ENCODE results near the gene FBXO48.
A peak's percentile ranks its signal among the peaks of the same experiment; 100 is the strongest.

Gene FBXO48

GRCh38 chr2:68432696-68433658 lies 34.1 kb downstream of the FBXO48 start:
- no peak for DNase-seq

GRCh38 chr2:68431316-68431972 lies 35.6 kb downstream of the FBXO48 start:
- DNase-seq = no peak

DNA sequence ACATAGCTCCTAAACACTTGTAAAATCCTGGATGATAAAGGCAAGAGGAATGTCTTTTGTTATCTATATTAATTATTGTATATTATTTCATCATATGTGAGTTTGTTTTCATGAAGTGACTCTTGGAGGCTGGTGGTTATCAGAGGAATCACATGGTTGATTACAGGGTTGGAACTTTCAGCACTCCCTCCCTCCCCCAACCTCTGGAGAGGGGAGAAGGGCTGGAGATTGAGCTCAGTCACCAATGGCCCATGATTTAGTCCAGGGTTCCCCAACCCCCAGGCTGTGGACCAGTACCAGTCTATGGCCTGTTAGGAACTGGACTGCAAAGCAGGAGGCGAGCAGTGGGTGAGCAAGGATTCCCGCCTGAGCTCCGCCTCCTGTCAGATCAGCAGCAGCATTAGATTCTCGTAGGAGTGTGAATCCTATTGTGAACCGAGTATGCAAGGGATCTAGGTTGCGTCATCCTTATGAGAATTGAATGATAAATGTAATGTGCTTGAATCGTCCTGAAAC lies 37.7 kb downstream of the FBXO48 start:
- DNase-seq = no peak

DNA sequence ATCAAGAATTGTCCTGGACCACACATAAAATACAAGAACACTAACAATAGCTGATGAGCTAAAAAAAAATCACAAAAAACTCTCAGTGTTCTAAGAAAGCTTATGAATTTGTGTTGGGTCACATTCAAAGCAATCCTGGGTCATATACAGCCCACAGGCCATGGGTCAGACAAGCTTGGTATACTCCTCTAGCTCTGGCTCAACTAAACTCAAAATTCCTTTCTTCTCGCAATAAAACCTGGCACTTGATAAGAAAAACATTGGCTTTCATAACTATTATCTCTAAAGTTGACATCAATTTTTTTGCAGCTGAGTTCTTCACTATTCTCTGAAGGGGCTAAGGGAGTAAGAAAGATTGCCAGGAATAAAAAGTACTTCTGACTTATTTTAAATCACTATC lies 38.3 kb downstream of the FBXO48 start:
- no peak for DNase-seq

GRCh38 chr2:68428126-68428525 lies 39.0 kb downstream of the FBXO48 start:
- no peak for DNase-seq

GRCh38 chr2:68426848-68427579 lies 40.1 kb downstream of the FBXO48 start:
- no peak for DNase-seq

- DNase-seq = no peak
Measured at GRCh38 chr2:68426446-68426845, 40.6 kb downstream of the FBXO48 start.

- no peak for DNase-seq
Measured at GRCh38 chr2:68425503-68425902, 41.6 kb downstream of the FBXO48 start.

- peak; percentile 47 for DNase-seq
Measured at GRCh38 chr2:68423966-68424650, 43.0 kb downstream of the FBXO48 start.

DNA sequence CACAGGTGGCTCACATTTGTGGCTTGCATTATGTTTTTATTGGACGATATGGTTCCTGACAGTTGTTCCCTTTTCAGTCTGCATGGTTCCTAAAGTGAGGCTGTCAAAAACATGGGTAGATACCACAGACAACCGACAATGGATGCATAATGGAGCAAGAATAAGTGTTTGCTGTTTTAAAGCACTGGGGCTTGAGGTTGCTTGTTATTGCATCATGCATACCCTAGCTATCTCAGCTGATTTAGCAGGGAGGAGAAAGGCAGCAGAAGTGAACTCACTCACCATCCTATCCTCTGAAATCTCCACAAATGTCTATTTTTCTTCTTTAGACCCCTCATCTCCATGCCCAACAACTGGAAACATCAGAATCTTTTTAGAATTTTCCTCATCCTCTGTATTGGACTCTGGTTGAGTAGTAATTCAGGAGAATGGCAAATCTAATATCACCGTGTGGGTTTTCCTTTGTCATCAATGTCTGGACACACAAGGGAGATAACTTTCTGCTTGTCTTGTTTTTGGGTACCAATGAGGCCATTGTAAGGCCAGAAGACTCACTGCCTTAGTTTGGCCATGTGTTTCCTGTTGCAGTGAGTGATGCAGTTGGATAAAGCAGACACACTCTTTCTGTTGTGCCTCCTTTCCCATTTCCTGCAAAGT lies 46.7 kb downstream of the FBXO48 start:
- DNase-seq = no peak

GRCh38 chr2:68418855-68419254 lies 48.2 kb downstream of the FBXO48 start:
- DNase-seq = no peak

- no peak for DNase-seq
Measured at GRCh38 chr2:68418419-68418818, 48.7 kb downstream of the FBXO48 start.

GRCh38 chr2:68417926-68418325 lies 49.2 kb downstream of the FBXO48 start:
- no peak for DNase-seq

DNA sequence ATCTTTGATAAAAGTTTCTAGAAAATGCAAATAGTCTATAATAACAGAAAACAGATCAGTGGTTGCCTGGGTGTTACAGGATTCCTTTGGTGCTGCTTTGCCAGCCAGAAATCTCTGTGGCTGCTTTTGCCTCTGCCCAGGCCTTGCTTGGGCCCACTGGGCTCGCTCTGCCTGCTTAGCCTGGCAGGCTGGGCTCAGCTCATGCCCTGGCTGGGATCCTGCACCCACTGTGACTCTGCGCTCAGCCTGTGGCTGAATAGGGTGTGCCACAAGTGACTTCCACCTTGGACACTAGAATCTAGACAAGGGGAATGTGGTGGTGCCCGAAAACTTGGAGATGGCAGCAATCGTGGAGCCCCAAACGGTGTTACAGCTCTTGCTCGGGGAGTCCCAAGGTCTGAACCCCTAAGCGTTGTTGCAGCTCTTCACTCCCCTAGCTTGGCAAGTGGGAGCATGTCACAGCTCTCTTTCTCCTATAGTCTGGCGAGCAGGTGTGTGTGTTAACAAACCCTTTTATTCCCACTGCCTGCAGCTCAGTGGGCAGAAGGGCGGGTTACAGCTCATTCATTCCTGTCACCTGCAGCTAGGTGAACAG lies 50.9 kb downstream of the FBXO48 start:
- no peak for DNase-seq

DNA sequence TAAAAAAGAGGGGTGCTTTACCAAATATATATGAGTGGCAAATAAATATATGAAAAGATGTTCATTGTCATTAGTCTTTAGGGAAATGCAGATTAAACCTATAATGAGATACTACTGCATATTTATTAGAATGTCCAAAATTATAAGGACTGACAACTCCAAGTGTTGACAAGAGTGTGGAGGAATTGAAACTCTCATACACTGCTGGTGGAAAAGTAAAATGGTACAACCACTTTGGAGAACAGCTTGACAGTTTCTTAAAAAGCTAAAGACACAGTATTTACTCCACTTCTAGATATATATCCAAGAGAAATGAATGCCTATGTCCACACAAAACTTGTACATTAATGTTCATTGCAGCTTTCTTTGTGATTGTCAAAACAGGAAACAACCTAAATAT lies 51.6 kb downstream of the FBXO48 start:
- no peak for DNase-seq

- DNase-seq = no peak
Measured at GRCh38 chr2:68414876-68415275, 52.2 kb downstream of the FBXO48 start.

DNA sequence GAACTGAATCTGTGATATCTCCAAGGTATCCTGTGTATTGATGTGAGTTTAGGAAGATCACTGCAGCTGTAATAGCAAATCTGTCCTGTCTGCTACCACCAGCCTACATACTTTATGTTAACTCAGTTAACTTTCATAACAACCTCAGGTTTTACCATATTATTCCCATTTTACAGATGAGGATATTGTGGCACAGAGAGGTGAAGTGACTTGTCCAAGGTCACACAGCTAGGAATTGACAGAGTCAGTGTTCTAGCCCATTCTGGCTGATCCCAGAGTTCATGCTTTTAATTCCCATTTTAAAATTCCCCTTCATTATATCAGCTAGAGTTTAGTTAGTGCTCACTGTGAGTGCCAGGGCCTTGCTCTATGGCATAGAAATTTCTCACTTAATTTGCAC lies 52.6 kb downstream of the FBXO48 start:
- no peak for DNase-seq

- no peak for DNase-seq
Measured at GRCh38 chr2:68413466-68413865, 53.6 kb downstream of the FBXO48 start.

GRCh38 chr2:68412127-68412819 lies 54.8 kb downstream of the FBXO48 start:
- DNase-seq = no peak

DNA sequence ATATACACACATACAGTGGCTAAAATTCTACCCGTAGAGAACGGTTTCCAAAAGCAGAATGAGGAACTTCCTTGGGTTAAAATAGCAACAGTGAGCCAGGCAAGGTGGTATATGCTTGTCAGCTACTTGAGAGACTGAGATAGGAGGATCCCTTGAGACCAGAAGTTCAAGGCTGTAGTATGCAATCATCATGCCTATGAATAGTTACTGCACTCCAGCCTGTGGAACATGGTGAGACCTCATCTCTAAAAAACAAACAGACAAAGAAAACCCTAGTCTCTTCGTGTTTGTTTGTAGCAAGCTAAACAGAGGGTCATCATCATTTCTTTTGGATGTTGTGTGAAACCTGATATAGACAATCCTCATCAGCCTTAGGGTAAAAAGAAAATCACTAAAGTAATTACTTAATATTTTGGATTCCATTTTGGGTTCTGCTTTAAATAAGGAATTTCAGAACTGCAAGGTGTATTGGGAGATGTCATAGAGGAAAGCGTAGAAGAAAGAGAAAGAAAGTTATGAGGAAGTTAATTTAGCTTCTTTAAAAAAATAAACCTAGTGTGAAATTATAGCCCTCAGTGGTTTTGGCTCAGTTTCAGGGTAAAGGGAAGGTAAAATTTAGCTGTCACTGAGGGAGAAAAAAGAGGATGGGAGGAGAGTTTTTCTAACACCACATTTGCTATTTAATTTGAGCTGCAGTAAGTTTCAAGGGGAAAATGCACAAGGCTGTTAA lies 55.5 kb downstream of the FBXO48 start:
- peak; percentile 63 for DNase-seq
